Stomach (tissue), 9 donors: ENCODE results near the gene HIGD1C. TPM values are rescaled to one million over a fixed set of nuclear protein-coding genes. Genes with fewer than 3 reads are reported as not detected.
"Not testable (repeated sequence)": the region's sequence is repeated elsewhere in the genome, so short reads cannot be mapped to it uniquely, and the experiment has no call there.

Experiments
- DNase-seq, 2 donors: peaks; one replicate each; pipeline versions ENCODE4 v3.0.0 to v3.0.0-alpha.2; 2013 to 2019
- H3K27ac ChIP-seq, 5 donors: fragments of 200-600 bp in 4 of 5; sonication (generic) in 4 of 5; one replicate each; pipeline ENCODE4 v1.5.1; 2013 to 2019; ENCODE audit warnings: mild to moderate bottlenecking in 1 of 5, moderate library complexity in 1 of 5
- H3K27me3 ChIP-seq, 3 donors: fragments of 200-600 bp; sonication (generic); one replicate each; pipeline ENCODE4 v1.5.1; 2017 to 2019; ENCODE audit warnings: mixed run types in 1 of 3
- H3K36me3 ChIP-seq, 4 donors: fragments of 200-600 bp; sonication (generic); 1 replicate in 3 of 4; 2 replicates in 1 of 4; pipeline ENCODE4 v1.5.1; 2016 to 2019
- H3K4me1 ChIP-seq, 4 donors: fragments of 200-600 bp; sonication (generic); one replicate each; pipeline ENCODE4 v1.5.1; 2016 to 2019
- H3K4me3 ChIP-seq, 4 donors: fragments of 200-600 bp; sonication (generic) in 3 of 4; one replicate each; pipeline ENCODE4 v1.5.1; 2016 to 2019; ENCODE audit warnings: mild to moderate bottlenecking in 1 of 4
- H3K9me3 ChIP-seq, 4 donors: fragments of 200-600 bp; sonication (generic); one replicate each; pipeline ENCODE4 v1.5.1; 2016 to 2019
- CTCF ChIP-seq, 7 experiments: fragments of 450-650 bp in 4 of 7; fragments of 200-600 bp in 3 of 7; sonication (generic) in 3 of 7; IDR thresholded peaks; one replicate each; pipeline ENCODE4 v1.5.1; 2016 to 2019; ENCODE audit warnings: antibody characterized with exemption in 7 of 7, control low read depth in 2 of 7, mild to moderate bottlenecking in 1 of 7
- EP300 ChIP-seq: sonication (generic); formaldehyde crosslinking; IDR thresholded peaks from one replicate; pipeline ENCODE4 v1.6.1; 2017; ENCODE audit warnings: antibody characterized with exemption
- POLR2A ChIP-seq, 4 donors: fragments of 450-650 bp; IDR thresholded peaks; one replicate each; pipeline ENCODE4 v1.6.1; 2016; ENCODE audit warnings: antibody characterized with exemption in 4 of 4, control low read depth in 2 of 4, mild to moderate bottlenecking in 1 of 4, moderate library complexity in 1 of 4
- POLR2AphosphoS5 ChIP-seq, 3 donors: sonication (generic); formaldehyde crosslinking; IDR thresholded peaks; one replicate each; pipeline ENCODE4 v1.6.1; 2016; ENCODE audit warnings: antibody characterized with exemption in 3 of 3
- WGBS, 5 donors: extraction: QIAGEN DNeasy Blood & Tissue Kit in 3 of 5; methylation state at CpG; one replicate each; pipeline versions ENCODE4 v1.1.5 to v1.1.7; 2013 to 2018; 5-methylcytosine and 5-hydroxymethylcytosine counted together
- intact Hi-C: fragments of 100-400 bp; cut with DNase I; formaldehyde crosslinking; loops from one replicate; pipeline ENCODE4 v1.15.1; 2023; ENCODE audit warnings: low total_unique reads
- polyA plus RNA-seq, 3 donors: library from polyadenylated mRNA; stranded (reverse); fragments of 200-250 nt; gene quantifications; one replicate each; pipeline ENCODE4 v1.2.3, GENCODE V29; 2013
- total RNA-seq, 5 donors: library from RNA; depleted of rRNA; stranded (reverse); fragments of >200 nt; gene quantifications; one replicate each; pipeline versions ENCODE4 v1.1.0 to v1.2.3, GENCODE V29; 2014 to 2016
- donor health status: healthy with polysubstance abuse.
- donor health status: Bipolar disorder and iron deficiency.
- donor health status: healthy.

Gene HIGD1C
- total and polyA plus RNA-seq, 8 donors, result not detected

GRCh38 chr12:50953047-50953446, 703 bp downstream of the HIGD1C start:
- TF ChIP-seq POLR2A (IDR thresholded peaks at IDR 0.05) (no peak), CTCF (IDR thresholded peaks at IDR 0.05) (no peak)
- Histone ChIP-seq H3K4me3 (no peak overlapping the region), H3K4me1 (no peaks in the 10 kb centered on the region), H3K27me3 (no peaks in the 10 kb centered on the region), H3K36me3 (peaks cover 0 to 6% (median 0%) of the 10 kb centered on the region in 4 donors), H3K27ac (no peak overlapping the region), H3K9me3 (no peaks in the 10 kb centered on the region)
- intact Hi-C loops, result no loop called here
- DNase-seq, result no peak
- WGBS, 5 donors, result 68 to 83% (median 77%) methylated on average over 7 of the region's 7 CpGs

- intact Hi-C loops, H3K4me3 ChIP-seq, DNase-seq, H3K27me3 ChIP-seq, H3K27ac ChIP-seq, H3K36me3 ChIP-seq, H3K4me1 ChIP-seq, H3K9me3 ChIP-seq: not testable (repeated sequence)
- WGBS, 5 donors, result 91 to 100% (median 95%) methylated on average over 2 of the region's 2 CpGs
These were observed 2.4 kb downstream of the HIGD1C start for GRCh38 chr12:50954789-50955188.

GRCh38 chr12:50955288-50955687, 2.9 kb downstream of the HIGD1C start:
- intact Hi-C loops, result no loop called here
- H3K27ac ChIP-seq, result no peak overlapping the region
- H3K36me3 ChIP-seq, result peaks cover 0 to 6% (median 0%) of the 10 kb centered on the region in 4 donors
- H3K4me3 ChIP-seq, result no peak overlapping the region
- no peaks in the 10 kb centered on the region for H3K9me3 ChIP-seq
- peaks cover 0 to 6% (median 0%) of the 10 kb centered on the region in 4 donors for H3K4me1 ChIP-seq
- DNase-seq, result no peak
- TF ChIP-seq POLR2AphosphoS5 (IDR thresholded peaks at IDR 0.05), result no peak
- no peak for TF ChIP-seq POLR2A (IDR thresholded peaks at IDR 0.05)
- TF ChIP-seq EP300, result no peak
- TF ChIP-seq CTCF (IDR thresholded peaks at IDR 0.05), result no peak
- H3K27me3 ChIP-seq, result no peaks in the 10 kb centered on the region
- WGBS, 5 donors, result 78 to 96% (median 85%) methylated on average over 1 of the region's 1 CpG

GRCh38 chr12:50955697-50956096, 3.4 kb downstream of the HIGD1C start:
- WGBS, 5 donors, result 55 to 87% (median 67%) methylated on average over 2 of the region's 2 CpGs
- TF ChIP-seq EP300, result no peak
- no peak for TF ChIP-seq POLR2AphosphoS5 (IDR thresholded peaks at IDR 0.05)
- no peak for TF ChIP-seq POLR2A (IDR thresholded peaks at IDR 0.05)
- no peak for TF ChIP-seq CTCF (IDR thresholded peaks at IDR 0.05)

GRCh38 chr12:50960130-50960529, 7.8 kb downstream of the HIGD1C start:
- DNase-seq, result no peak
- Histone ChIP-seq H3K4me3 (no peak overlapping the region), H3K4me1 (peaks cover 0 to 14% (median 6%) of the 10 kb centered on the region in 4 donors), H3K27ac (no peak overlapping the region), H3K36me3 (no peaks in the 10 kb centered on the region), H3K27me3 (no peaks in the 10 kb centered on the region), H3K9me3 (no peaks in the 10 kb centered on the region)
- intact Hi-C loops, result no loop called here
- TF ChIP-seq POLR2A (IDR thresholded peaks at IDR 0.05) (no peak), POLR2AphosphoS5 (IDR thresholded peaks at IDR 0.05) (no peak), CTCF (IDR thresholded peaks at IDR 0.05) (no peak)

More at GRCh38 chr12:50955697-50956096, 3.4 kb downstream of the HIGD1C start:
- H3K27me3 ChIP-seq, result no peaks in the 10 kb centered on the region
- H3K27ac ChIP-seq, result no peak overlapping the region
- no peaks in the 10 kb centered on the region for H3K9me3 ChIP-seq
- peaks cover 0 to 6% (median 0%) of the 10 kb centered on the region in 4 donors for H3K36me3 ChIP-seq
- intact Hi-C loops, result no loop called here
- peaks cover 0 to 9% (median 0%) of the 10 kb centered on the region in 4 donors for H3K4me1 ChIP-seq
- no peak overlapping the region for H3K4me3 ChIP-seq
- no peak for DNase-seq
